Sigmoid colon (tissue), 4 donors: ENCODE results near the gene MYLK.

Experiments used
- CTCF ChIP-seq, 4 experiments: fragments of 450-650 bp in 3 of 4; fragments of 200-600 bp in 1 of 4; IDR thresholded peaks; one replicate each; pipeline ENCODE4 v1.5.1; 2016 to 2019; ENCODE audit warnings: antibody characterized with exemption in 4 of 4, mild to moderate bottlenecking in 3 of 4, moderate library complexity in 2 of 4
- POLR2A ChIP-seq, 2 donors: fragments of 450-650 bp; IDR thresholded peaks; one replicate each; pipeline ENCODE4 v1.6.1; 2016; ENCODE audit warnings: antibody characterized with exemption in 2 of 2, mild to moderate bottlenecking in 2 of 2, moderate library complexity in 2 of 2
- POLR2AphosphoS5 ChIP-seq, 4 donors: sonication (generic); formaldehyde crosslinking; IDR thresholded peaks; one replicate each; pipeline ENCODE4 v1.6.1; 2017; ENCODE audit warnings: antibody characterized with exemption in 4 of 4

- no peak for TF ChIP-seq POLR2AphosphoS5 (IDR thresholded peaks at IDR 0.05)
- no peak for TF ChIP-seq CTCF (IDR thresholded peaks at IDR 0.05)
- no peak for TF ChIP-seq POLR2A (IDR thresholded peaks at IDR 0.05)
Measured at GRCh38 chr3:123919353-123919752, 35.2 kb upstream of the MYLK start.
